Measurements from ENCODE around the gene IL10RB. TPM values are rescaled to one million over a fixed set of nuclear protein-coding genes. Genes with fewer than 3 reads are reported as not detected.

The IL10RB gene
- total RNA-seq, 4 donors from 2014 or later: 11.4 to 17.1 (median 14.0) TPM

- in situ Hi-C loops (cut with MboI; ENCODE audit: low sequenced_read_pairs in 4 of 4): no loop called here
- DNase-seq: no peak
- intact Hi-C loops (cut with DNase I; ENCODE audit: low total_unique reads): no loop called here
- TF ChIP-seq POLR2A (IDR thresholded peaks at IDR 0.05) (no peak), CTCF (IDR thresholded peaks at IDR 0.05 in 4 of 5, conservative IDR thresholded peaks at IDR 0.05 in 1 of 5) (no peak)
- no peak overlapping the region for H3K27ac ChIP-seq
- H3K27me3 ChIP-seq: no peaks in the 10 kb centered on the region
- ATAC-seq: no peak
- peaks cover 15 to 21% of the 10 kb centered on the region in 2 donors for H3K4me1 ChIP-seq
- H3K36me3 ChIP-seq: peaks cover 0 to 26% of the 10 kb centered on the region in 2 donors
- H3K4me3 ChIP-seq: no peak overlapping the region
- H3K9me3 ChIP-seq: no peaks in the 10 kb centered on the region
These were observed 24.3 kb downstream of the IL10RB start for GRCh38 chr21:33290441-33290840.

GRCh38 chr21:33291686-33292085, 25.5 kb downstream of the IL10RB start:
- no peak for TF ChIP-seq POLR2A (IDR thresholded peaks at IDR 0.05)
- TF ChIP-seq CTCF (IDR thresholded peaks at IDR 0.05 in 4 of 5, conservative IDR thresholded peaks at IDR 0.05 in 1 of 5): no peak
- Histone ChIP-seq H3K27ac (no peak overlapping the region), H3K9me3 (no peaks in the 10 kb centered on the region), H3K4me1 (peaks cover 4 to 11% of the 10 kb centered on the region in 2 donors), H3K27me3 (no peaks in the 10 kb centered on the region), H3K36me3 (peaks cover 0 to 34% of the 10 kb centered on the region in 2 donors), H3K4me3 (no peak overlapping the region)
- intact Hi-C loops (cut with DNase I; ENCODE audit: low total_unique reads): no loop called here
- in situ Hi-C loops (cut with MboI; ENCODE audit: low sequenced_read_pairs in 4 of 4): no loop called here
- DNase-seq (no peak), ATAC-seq (no peak)

GRCh38 chr21:33292724-33293123, 26.6 kb downstream of the IL10RB start:
- H3K36me3 ChIP-seq: peaks cover 0 to 34% of the 10 kb centered on the region in 2 donors
- TF ChIP-seq POLR2A (IDR thresholded peaks at IDR 0.05): no peak
- no peak for TF ChIP-seq CTCF (IDR thresholded peaks at IDR 0.05 in 4 of 5, conservative IDR thresholded peaks at IDR 0.05 in 1 of 5)
- no peaks in the 10 kb centered on the region for H3K27me3 ChIP-seq
- H3K27ac ChIP-seq: no peak overlapping the region
- DNase-seq: no peak
- peaks cover 0 to 9% of the 10 kb centered on the region in 2 donors for H3K4me1 ChIP-seq
- intact Hi-C loops (cut with DNase I; ENCODE audit: low total_unique reads): no loop called here
- no peaks in the 10 kb centered on the region for H3K9me3 ChIP-seq
- no peak overlapping the region for H3K4me3 ChIP-seq
- in situ Hi-C loops (cut with MboI; ENCODE audit: low sequenced_read_pairs in 4 of 4): no loop called here
- ATAC-seq: no peak

GRCh38 chr21:33293136-33293535, 27.0 kb downstream of the IL10RB start:
- TF ChIP-seq CTCF (IDR thresholded peaks at IDR 0.05 in 4 of 5, conservative IDR thresholded peaks at IDR 0.05 in 1 of 5) (no peak), POLR2A (IDR thresholded peaks at IDR 0.05) (no peak)
- peaks cover 0 to 34% of the 10 kb centered on the region in 2 donors for H3K36me3 ChIP-seq
- peaks cover 0 to 9% of the 10 kb centered on the region in 2 donors for H3K4me1 ChIP-seq
- in situ Hi-C loops (cut with MboI; ENCODE audit: low sequenced_read_pairs in 4 of 4): no loop called here
- intact Hi-C loops (cut with DNase I; ENCODE audit: low total_unique reads): no loop called here
- H3K27me3 ChIP-seq: no peaks in the 10 kb centered on the region
- H3K9me3 ChIP-seq: no peaks in the 10 kb centered on the region
- no peak overlapping the region for H3K27ac ChIP-seq
- no peak for ATAC-seq
- DNase-seq: no peak
- no peak overlapping the region for H3K4me3 ChIP-seq

GRCh38 chr21:33293811-33294216, 27.6 kb downstream of the IL10RB start:
- Histone ChIP-seq H3K27ac (no peak overlapping the region), H3K36me3 (peaks cover 0 to 34% of the 10 kb centered on the region in 2 donors), H3K9me3 (no peaks in the 10 kb centered on the region), H3K4me3 (no peak overlapping the region), H3K27me3 (no peaks in the 10 kb centered on the region), H3K4me1 (peaks cover 0 to 4% of the 10 kb centered on the region in 2 donors)
- in situ Hi-C loops (cut with MboI; ENCODE audit: low sequenced_read_pairs in 4 of 4) (no loop called here), intact Hi-C loops (cut with DNase I; ENCODE audit: low total_unique reads) (no loop called here)
- TF ChIP-seq CTCF (IDR thresholded peaks at IDR 0.05 in 4 of 5, conservative IDR thresholded peaks at IDR 0.05 in 1 of 5) (no peak), POLR2A (IDR thresholded peaks at IDR 0.05) (no peak)
- ATAC-seq (no peak), DNase-seq (no peak)
